A673 (cell line): ENCODE results near the gene CAVIN2.

ENCODE experiments used
- EZH2 ChIP-seq: fragments of 200-600 bp; sonication (generic); IDR thresholded peaks from 2 replicates; pipeline ENCODE4 v1.6.1; 2017; ENCODE audit warnings: borderline replicate concordance, low read depth, mild to moderate bottlenecking, mixed read lengths, antibody characterized with exemption, low read length; ENCODE audit not compliant: poor library complexity, severe bottlenecking
- TF ChIP-seq, protein P1 (sequence below): fragments of 300-800, 200-600 bp; sonication (generic); conservative IDR thresholded peaks from 2 replicates; pipeline ENCODE4 v1.5.1; 2017; ENCODE audit warnings: low read depth, mild to moderate bottlenecking, antibody characterized with exemption, low read length, moderate library complexity, mixed read lengths

DNA sequence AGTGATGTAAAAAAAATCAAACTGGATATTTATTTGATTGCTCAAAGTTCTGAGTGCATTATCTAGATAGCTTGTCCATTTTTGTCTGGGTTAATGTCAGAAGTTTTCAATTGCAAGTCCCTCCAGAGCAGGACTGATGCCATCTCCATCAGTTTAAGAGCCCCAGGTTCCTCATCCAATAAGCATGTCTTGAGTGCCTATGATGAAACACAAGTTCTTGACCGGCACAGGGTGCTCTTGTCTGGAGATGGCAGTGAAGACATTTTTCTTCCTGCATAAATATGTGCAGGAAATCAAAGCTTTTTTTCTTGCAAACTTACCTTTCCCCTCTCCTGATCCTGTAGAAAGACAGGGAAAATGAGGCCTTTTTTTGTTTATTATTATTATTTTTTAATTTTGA, 31.9 kb downstream of the CAVIN2 start:
- TF ChIP-seq EZH2 = no peak
- TF ChIP-seq, protein P1, sequence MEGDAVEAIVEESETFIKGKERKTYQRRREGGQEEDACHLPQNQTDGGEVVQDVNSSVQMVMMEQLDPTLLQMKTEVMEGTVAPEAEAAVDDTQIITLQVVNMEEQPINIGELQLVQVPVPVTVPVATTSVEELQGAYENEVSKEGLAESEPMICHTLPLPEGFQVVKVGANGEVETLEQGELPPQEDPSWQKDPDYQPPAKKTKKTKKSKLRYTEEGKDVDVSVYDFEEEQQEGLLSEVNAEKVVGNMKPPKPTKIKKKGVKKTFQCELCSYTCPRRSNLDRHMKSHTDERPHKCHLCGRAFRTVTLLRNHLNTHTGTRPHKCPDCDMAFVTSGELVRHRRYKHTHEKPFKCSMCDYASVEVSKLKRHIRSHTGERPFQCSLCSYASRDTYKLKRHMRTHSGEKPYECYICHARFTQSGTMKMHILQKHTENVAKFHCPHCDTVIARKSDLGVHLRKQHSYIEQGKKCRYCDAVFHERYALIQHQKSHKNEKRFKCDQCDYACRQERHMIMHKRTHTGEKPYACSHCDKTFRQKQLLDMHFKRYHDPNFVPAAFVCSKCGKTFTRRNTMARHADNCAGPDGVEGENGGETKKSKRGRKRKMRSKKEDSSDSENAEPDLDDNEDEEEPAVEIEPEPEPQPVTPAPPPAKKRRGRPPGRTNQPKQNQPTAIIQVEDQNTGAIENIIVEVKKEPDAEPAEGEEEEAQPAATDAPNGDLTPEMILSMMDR = no peak
